Measurements from ENCODE around the gene GAGE10. TPM values are rescaled to one million over a fixed set of nuclear protein-coding genes. Genes with fewer than 3 reads are reported as not detected.

The GAGE10 gene
- total and polyA plus RNA-seq, 2 experiments from 2014 or later: not detected

DNA sequence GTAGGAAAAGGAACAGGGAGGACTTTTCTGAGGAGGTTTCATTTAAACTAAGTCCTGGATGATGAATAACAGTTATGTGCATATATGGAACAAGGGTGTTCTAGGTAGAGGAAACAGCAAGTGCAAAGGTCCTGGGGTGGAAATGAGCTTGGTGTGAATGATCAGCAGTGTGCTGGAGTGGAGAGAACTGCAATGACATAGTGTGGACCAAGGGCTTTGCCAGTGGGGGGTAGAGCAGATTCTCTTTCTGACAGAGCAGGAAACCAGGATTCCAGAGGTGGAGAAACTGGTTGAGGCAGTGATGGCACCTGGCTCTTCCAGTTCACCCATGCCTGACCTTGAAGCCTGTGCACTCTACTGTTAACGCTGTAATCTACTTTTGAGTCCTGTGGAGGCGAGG lies 32.1 kb upstream of the GAGE10 start:
- H3K4me3 ChIP-seq: no peak overlapping the region

GRCh38 chrX:49272421-49272820 lies 31.0 kb upstream of the GAGE10 start:
- TF ChIP-seq, protein P1, sequence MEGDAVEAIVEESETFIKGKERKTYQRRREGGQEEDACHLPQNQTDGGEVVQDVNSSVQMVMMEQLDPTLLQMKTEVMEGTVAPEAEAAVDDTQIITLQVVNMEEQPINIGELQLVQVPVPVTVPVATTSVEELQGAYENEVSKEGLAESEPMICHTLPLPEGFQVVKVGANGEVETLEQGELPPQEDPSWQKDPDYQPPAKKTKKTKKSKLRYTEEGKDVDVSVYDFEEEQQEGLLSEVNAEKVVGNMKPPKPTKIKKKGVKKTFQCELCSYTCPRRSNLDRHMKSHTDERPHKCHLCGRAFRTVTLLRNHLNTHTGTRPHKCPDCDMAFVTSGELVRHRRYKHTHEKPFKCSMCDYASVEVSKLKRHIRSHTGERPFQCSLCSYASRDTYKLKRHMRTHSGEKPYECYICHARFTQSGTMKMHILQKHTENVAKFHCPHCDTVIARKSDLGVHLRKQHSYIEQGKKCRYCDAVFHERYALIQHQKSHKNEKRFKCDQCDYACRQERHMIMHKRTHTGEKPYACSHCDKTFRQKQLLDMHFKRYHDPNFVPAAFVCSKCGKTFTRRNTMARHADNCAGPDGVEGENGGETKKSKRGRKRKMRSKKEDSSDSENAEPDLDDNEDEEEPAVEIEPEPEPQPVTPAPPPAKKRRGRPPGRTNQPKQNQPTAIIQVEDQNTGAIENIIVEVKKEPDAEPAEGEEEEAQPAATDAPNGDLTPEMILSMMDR (IDR thresholded peaks at IDR 0.05; ENCODE audit: low read depth, low read length): no peak
- Histone ChIP-seq H3K36me3 (no peaks in the 10 kb centered on the region), H3K27ac (no peak overlapping the region), H3K27me3 (no peaks in the 10 kb centered on the region), H3K4me1 (ENCODE audit: low read depth) (no peaks in the 10 kb centered on the region), H3K9me3 (ENCODE audit: low read depth) (no peaks in the 10 kb centered on the region), H3K4me3 (no peak overlapping the region)
- DNase-seq (ENCODE audit: low read depth in 1 of 2, low spot score in 1 of 2): no peak

More for the DNA sequence above, 32.1 kb upstream of the GAGE10 start:
- H3K9me3 ChIP-seq (ENCODE audit: low read depth): no peaks in the 10 kb centered on the region
- no peaks in the 10 kb centered on the region for H3K27me3 ChIP-seq
- no peaks in the 10 kb centered on the region for H3K36me3 ChIP-seq
- TF ChIP-seq, protein P1 (IDR thresholded peaks at IDR 0.05; ENCODE audit: low read depth, low read length): no peak
- no peaks in the 10 kb centered on the region for H3K4me1 ChIP-seq (ENCODE audit: low read depth)
- no peak for DNase-seq (ENCODE audit: low read depth in 1 of 2, low spot score in 1 of 2)
- H3K27ac ChIP-seq: no peak overlapping the region

DNA sequence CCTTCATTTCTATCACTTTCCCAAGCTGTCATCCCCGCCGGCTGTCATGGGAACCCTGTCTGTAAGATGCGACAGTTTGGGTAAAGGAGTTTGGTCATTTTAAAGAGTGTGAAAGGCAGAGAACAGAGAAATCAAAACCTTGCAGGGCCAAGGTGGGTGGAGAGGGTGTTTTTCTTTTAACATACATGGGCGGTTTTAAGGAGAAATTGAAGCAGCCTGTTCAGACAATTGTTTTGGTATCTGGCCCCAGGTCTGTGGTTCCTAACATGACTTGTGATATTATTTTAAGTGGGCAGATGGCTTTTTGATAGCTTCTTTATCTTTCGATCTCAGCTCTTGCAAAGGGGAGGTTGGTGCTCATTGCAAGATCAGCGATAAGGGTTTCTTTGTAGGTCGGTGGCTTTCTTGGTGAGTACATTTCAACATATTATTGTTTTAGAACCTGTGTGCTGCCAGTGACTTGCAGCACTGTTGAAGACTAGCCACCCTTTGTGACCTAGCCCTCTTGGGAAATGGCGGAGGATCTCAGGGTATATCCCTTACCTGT lies 30.2 kb upstream of the GAGE10 start:
- TF ChIP-seq, protein P1 (IDR thresholded peaks at IDR 0.05; ENCODE audit: low read depth, low read length): no peak
- no peaks in the 10 kb centered on the region for H3K9me3 ChIP-seq (ENCODE audit: low read depth)
- no peaks in the 10 kb centered on the region for H3K36me3 ChIP-seq
- no peaks in the 10 kb centered on the region for H3K27me3 ChIP-seq
- no peak for DNase-seq (ENCODE audit: low read depth in 1 of 2, low spot score in 1 of 2)
- no peaks in the 10 kb centered on the region for H3K4me1 ChIP-seq (ENCODE audit: low read depth)
- no peak overlapping the region for H3K4me3 ChIP-seq
- no peak overlapping the region for H3K27ac ChIP-seq

DNA sequence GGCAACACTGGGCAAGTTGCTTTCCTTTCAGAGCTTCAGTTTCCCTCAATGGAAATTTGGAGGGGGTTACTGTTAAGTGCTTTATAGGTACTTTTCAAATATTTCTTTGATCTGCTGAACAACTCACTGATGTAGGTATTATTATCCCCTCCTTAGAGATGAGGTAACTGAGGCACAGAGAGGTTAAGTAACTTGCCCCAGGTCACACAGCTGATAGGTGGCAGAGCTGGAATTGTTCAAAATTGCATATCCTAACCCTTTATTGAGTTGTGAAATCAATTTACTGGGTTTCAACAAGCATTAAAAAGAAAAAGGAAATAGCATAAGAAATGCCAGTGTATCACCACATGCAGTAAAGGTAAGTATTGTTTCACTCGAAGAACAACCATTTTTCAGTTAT lies 27.2 kb upstream of the GAGE10 start:
- Histone ChIP-seq H3K27me3 (no peaks in the 10 kb centered on the region), H3K9me3 (ENCODE audit: low read depth) (no peaks in the 10 kb centered on the region), H3K4me3 (no peak overlapping the region), H3K36me3 (no peaks in the 10 kb centered on the region), H3K27ac (no peak overlapping the region), H3K4me1 (ENCODE audit: low read depth) (no peaks in the 10 kb centered on the region)
- TF ChIP-seq, protein P1 (IDR thresholded peaks at IDR 0.05; ENCODE audit: low read depth, low read length): no peak
- DNase-seq (ENCODE audit: low read depth in 1 of 2, low spot score in 1 of 2): no peak

DNA sequence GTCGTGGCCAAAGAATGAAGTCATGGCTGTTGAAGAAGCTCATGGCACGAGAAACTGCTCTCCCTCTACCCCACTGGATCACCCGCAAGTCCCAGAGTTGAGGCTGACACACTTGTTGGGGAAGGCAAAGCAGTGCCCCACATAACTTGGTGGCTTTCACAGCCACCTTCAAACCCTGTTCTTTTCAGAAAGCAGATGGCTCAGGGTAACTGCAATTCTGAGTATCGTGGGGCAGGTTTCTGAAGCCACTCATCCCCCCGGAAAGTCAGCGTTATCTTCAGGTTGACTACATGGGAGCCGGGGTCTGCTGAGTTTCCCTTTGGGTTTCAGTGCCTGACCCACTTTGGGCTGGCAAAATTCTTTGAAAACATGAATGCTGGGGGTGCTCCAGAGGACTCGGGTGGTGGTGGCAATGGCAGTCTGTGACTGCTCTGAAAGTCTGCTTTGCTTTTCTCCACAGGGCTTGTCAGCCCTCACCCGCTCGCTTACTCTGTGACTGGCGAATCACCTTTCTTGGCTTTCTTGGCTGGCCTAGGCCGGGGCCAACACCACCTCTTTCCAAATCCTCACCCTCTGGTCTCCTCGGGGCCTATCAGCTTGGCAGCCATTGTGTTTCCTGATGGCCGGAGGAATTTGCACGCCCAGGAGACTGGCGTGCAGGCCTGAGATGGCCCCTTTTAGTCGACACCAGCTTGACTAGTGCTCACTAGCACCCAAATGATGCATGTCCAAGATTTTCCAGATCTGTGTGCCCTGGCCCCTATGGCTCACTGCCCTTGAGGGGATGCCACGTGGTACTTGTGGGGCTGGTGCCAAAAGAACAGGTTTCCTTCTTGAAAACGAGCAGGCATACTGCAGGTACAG lies 26.5 kb upstream of the GAGE10 start:
- peak overlapping the region; percentile 21 for H3K27ac ChIP-seq
- H3K4me1 ChIP-seq (ENCODE audit: low read depth): no peaks in the 10 kb centered on the region
- no peaks in the 10 kb centered on the region for H3K36me3 ChIP-seq
- TF ChIP-seq, protein P1 (IDR thresholded peaks at IDR 0.05; ENCODE audit: low read depth, low read length): no peak
- H3K4me3 ChIP-seq: no peak overlapping the region
- no peaks in the 10 kb centered on the region for H3K9me3 ChIP-seq (ENCODE audit: low read depth)
- H3K27me3 ChIP-seq: no peaks in the 10 kb centered on the region
- no peak for DNase-seq (ENCODE audit: low read depth in 1 of 2, low spot score in 1 of 2)
